ENCODE data around the gene CDC42BPA.
A peak's percentile ranks its signal among the peaks of the same experiment; 100 is the strongest.
"Not testable (repeated sequence)": the region's sequence is repeated elsewhere in the genome, so short reads cannot be mapped to it uniquely, and the experiment has no call there.

Gene CDC42BPA

GRCh38 chr1:227318016-227318852 lies at the start of gene CDC42BPA:
Gene CDC42BPA (minus strand): TSS chr1:227318492. CDS start chr1:227317182, 1,310 bp downstream.
- peak; percentile 96 for DNase-seq

GRCh38 chr1:227368009-227368408 lies 49.7 kb upstream of the CDC42BPA start:
- no peak for DNase-seq

GRCh38 chr1:227365473-227366431 lies 47.5 kb upstream of the CDC42BPA start:
- DNase-seq: no peak

- DNase-seq: no peak
Observed at GRCh38 chr1:227364657-227365056, 46.4 kb upstream of the CDC42BPA start.

GRCh38 chr1:227363825-227364224 lies 45.5 kb upstream of the CDC42BPA start:
- no peak for DNase-seq

GRCh38 chr1:227362039-227362438 lies 43.7 kb upstream of the CDC42BPA start:
- DNase-seq: no peak

GRCh38 chr1:227357927-227358302 lies 39.6 kb upstream of the CDC42BPA start:
- DNase-seq: no peak

GRCh38 chr1:227357171-227357926 lies 39.1 kb upstream of the CDC42BPA start:
- DNase-seq: peak; percentile 63

- no peak for DNase-seq
Observed at GRCh38 chr1:227356620-227357146, 38.4 kb upstream of the CDC42BPA start.

GRCh38 chr1:227355542-227356245 lies 37.4 kb upstream of the CDC42BPA start:
- DNase-seq: no peak

GRCh38 chr1:227353186-227353585 lies 34.9 kb upstream of the CDC42BPA start:
- DNase-seq: no peak

- not testable (repeated sequence) for DNase-seq
Observed at GRCh38 chr1:227352164-227352563, 33.9 kb upstream of the CDC42BPA start.

- no peak for DNase-seq
Observed at GRCh38 chr1:227351443-227351842, 33.2 kb upstream of the CDC42BPA start.

- no peak for DNase-seq
Observed at GRCh38 chr1:227349967-227350366, 31.7 kb upstream of the CDC42BPA start.

GRCh38 chr1:227343727-227344551 lies 25.6 kb upstream of the CDC42BPA start:
- DNase-seq: no peak

GRCh38 chr1:227343206-227343605 lies 24.9 kb upstream of the CDC42BPA start:
- DNase-seq: no peak

GRCh38 chr1:227342075-227342829 lies 24.0 kb upstream of the CDC42BPA start:
- DNase-seq: no peak

- DNase-seq: peak; percentile 41
Observed at GRCh38 chr1:227336136-227336535, 17.8 kb upstream of the CDC42BPA start.

- DNase-seq: peak; percentile 87
Observed at GRCh38 chr1:227335242-227336020, 17.1 kb upstream of the CDC42BPA start.

Data from hematopoietic multipotent progenitor cell treated with erythropoietin and hydrocortisone succinate and interleukin-3 and kit ligand, for 4 days (in vitro differentiated cells).